ENCODE data around the gene TMEM169.

The TMEM169 gene

GRCh38 chr2:216056739-216057138, 25.0 kb upstream of the TMEM169 start:
- H3K4me3 ChIP-seq (ENCODE audit: control insufficient read depth, low read depth, low read length), result no peak overlapping the region
- DNase-seq (ENCODE audit: low read depth), result no peak
- no peak for TF ChIP-seq CTCF (conservative IDR thresholded peaks at IDR 0.05; ENCODE audit: control insufficient read depth, insufficient read depth, low read depth, low read length)

GRCh38 chr2:216057688-216058193, 24.0 kb upstream of the TMEM169 start:
- no peak overlapping the region for H3K4me3 ChIP-seq (ENCODE audit: control insufficient read depth, low read depth, low read length)
- DNase-seq (ENCODE audit: low read depth), result peak; percentile 55
- TF ChIP-seq CTCF (conservative IDR thresholded peaks at IDR 0.05; ENCODE audit: control insufficient read depth, insufficient read depth, low read depth, low read length), result no peak

GRCh38 chr2:216059233-216059834, 22.4 kb upstream of the TMEM169 start:
- H3K4me3 ChIP-seq (ENCODE audit: control insufficient read depth, low read depth, low read length), result no peak overlapping the region
- DNase-seq (ENCODE audit: low read depth), result no peak
- TF ChIP-seq CTCF (conservative IDR thresholded peaks at IDR 0.05; ENCODE audit: control insufficient read depth, insufficient read depth, low read depth, low read length), result peak; percentile 25

GRCh38 chr2:216064014-216064630, 17.6 kb upstream of the TMEM169 start:
- DNase-seq (ENCODE audit: low read depth), result peak; percentile 17
- TF ChIP-seq CTCF (conservative IDR thresholded peaks at IDR 0.05; ENCODE audit: control insufficient read depth, insufficient read depth, low read depth, low read length), result peak; percentile 8
- H3K4me3 ChIP-seq (ENCODE audit: control insufficient read depth, low read depth, low read length), result no peak overlapping the region

GRCh38 chr2:216064665-216065064, 17.1 kb upstream of the TMEM169 start:
- DNase-seq (ENCODE audit: low read depth), result no peak
- no peak overlapping the region for H3K4me3 ChIP-seq (ENCODE audit: control insufficient read depth, low read depth, low read length)
- TF ChIP-seq CTCF (conservative IDR thresholded peaks at IDR 0.05; ENCODE audit: control insufficient read depth, insufficient read depth, low read depth, low read length), result no peak

GRCh38 chr2:216066230-216066629, 15.5 kb upstream of the TMEM169 start:
- H3K4me3 ChIP-seq (ENCODE audit: control insufficient read depth, low read depth, low read length), result no peak overlapping the region
- peak; percentile 77 for DNase-seq (ENCODE audit: low read depth)
- no peak for TF ChIP-seq CTCF (conservative IDR thresholded peaks at IDR 0.05; ENCODE audit: control insufficient read depth, insufficient read depth, low read depth, low read length)

Measured in fibroblast of mammary gland (primary cell).